TTC549 (cell line): ENCODE measurements around the gene ATG2B.

Experiments used
- FAIRE-seq: peaks from 2 replicates; lab custom pipeline; 2012; peaks lifted over from hg19 to GRCh38; lab: Jason Lieb, UNC

ATG2B gene, protein sequence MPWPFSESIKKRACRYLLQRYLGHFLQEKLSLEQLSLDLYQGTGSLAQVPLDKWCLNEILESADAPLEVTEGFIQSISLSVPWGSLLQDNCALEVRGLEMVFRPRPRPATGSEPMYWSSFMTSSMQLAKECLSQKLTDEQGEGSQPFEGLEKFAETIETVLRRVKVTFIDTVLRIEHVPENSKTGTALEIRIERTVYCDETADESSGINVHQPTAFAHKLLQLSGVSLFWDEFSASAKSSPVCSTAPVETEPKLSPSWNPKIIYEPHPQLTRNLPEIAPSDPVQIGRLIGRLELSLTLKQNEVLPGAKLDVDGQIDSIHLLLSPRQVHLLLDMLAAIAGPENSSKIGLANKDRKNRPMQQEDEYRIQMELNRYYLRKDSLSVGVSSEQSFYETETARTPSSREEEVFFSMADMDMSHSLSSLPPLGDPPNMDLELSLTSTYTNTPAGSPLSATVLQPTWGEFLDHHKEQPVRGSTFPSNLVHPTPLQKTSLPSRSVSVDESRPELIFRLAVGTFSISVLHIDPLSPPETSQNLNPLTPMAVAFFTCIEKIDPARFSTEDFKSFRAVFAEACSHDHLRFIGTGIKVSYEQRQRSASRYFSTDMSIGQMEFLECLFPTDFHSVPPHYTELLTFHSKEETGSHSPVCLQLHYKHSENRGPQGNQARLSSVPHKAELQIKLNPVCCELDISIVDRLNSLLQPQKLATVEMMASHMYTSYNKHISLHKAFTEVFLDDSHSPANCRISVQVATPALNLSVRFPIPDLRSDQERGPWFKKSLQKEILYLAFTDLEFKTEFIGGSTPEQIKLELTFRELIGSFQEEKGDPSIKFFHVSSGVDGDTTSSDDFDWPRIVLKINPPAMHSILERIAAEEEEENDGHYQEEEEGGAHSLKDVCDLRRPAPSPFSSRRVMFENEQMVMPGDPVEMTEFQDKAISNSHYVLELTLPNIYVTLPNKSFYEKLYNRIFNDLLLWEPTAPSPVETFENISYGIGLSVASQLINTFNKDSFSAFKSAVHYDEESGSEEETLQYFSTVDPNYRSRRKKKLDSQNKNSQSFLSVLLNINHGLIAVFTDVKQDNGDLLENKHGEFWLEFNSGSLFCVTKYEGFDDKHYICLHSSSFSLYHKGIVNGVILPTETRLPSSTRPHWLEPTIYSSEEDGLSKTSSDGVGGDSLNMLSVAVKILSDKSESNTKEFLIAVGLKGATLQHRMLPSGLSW (N-terminal part only)

DNA sequence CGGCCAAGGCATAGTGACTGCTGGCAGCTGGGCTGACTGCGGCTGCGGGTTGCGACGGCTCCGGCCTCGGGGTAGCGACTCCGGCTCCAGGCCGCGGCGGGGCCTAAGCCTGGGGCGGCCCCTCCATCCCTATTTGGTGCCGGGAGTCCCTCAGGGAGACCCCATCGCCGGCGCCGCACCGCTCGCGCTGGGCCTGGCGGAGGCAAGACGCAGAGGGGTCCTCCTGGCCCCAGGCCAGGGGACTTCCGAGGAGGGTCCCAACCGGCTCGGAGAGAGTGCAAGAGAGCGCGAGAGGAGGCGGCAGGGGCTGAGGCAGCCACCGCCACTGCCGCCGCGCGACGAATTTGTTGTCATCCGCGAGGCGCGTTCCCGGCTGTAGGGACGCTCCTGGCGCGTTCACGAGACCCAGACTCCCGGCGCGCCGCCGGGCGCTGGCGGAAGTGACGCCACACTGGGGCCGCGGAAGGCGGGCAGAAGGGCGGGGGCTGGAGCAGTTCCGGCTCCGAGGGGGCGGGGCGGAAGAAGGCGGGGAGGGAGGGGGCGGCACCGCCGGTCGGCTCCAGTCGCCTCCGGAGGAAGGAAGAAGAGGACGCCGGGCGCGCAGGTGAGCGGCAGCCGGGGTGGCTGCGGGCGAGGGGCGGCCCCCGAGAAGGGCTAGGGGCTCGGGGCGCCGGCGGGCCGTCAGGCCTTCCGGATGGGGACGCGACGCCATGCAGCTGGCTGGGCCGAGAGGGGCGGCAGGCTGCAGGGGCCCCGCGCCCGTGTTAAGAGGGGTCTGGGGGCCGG, at the start of gene ATG2B, which contains the start of gene GSKIP:
ATG2B (minus strand) TSS at position 377 of the 786 bp plus-strand sequence; CDS start at position 12, 365 bp downstream.
GSKIP (plus strand) TSS at position 562 of the 786 bp plus-strand sequence. CDS start 18,722 bp downstream, outside the sequence.
- no peak for FAIRE-seq

DNA sequence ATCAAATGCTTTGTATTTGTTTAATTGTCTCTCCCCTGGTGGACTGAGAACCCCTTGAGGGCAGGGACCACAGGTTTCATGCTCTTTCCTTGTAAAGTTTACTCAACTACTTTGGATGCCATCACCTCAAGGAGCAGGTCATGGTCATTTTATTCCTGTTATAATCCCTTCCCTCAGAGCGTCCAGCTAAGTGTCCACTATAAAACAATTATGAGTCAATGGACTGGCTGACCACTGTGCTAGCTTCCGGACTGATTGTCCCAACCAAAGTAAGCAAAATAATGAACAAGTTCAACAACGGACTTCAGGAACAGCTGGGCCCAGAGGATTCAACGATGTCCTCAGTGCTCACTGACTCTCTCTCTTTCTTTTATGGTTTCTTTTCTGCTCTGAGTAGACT, 47.0 kb upstream of the ATG2B start:
- FAIRE-seq: no peak

DNA sequence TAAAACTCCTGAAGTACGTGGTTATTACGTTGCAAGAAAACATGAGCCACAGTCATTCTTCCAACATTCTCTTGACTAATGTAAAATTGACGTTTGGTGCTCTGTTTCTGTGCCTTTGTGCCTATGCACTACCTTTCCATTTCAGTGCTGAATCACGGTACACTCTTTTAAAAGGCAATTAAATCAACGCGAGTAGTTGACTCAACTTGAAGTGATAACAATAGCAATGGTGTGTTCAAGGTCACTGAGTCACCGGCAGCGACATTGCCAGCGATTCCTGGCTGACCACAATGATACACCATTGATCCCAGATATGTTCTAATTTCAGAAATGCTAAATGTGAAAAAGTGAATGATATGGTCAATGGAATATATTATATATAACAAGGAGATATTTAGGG, 46.6 kb upstream of the ATG2B start:
- no peak for FAIRE-seq

DNA sequence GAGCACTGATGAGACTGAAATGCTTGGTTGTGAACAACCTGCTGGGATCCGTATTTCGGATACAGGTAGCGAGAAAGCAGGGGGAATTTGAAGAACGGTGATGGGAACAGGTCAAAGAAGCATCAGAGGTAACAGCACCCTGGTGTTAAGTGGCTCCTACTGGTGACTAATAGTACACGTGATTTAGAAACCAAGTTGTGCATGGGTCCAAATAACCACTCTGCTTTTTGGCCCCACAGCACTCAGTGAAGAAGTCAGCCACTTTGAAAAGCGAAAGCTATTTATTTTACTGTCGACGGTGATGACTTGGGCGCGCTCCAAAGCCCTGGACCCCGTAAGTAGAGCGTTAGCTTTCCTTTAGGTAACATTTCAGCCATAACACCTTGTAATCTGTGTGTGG, 45.5 kb upstream of the ATG2B start:
- no peak for FAIRE-seq

DNA sequence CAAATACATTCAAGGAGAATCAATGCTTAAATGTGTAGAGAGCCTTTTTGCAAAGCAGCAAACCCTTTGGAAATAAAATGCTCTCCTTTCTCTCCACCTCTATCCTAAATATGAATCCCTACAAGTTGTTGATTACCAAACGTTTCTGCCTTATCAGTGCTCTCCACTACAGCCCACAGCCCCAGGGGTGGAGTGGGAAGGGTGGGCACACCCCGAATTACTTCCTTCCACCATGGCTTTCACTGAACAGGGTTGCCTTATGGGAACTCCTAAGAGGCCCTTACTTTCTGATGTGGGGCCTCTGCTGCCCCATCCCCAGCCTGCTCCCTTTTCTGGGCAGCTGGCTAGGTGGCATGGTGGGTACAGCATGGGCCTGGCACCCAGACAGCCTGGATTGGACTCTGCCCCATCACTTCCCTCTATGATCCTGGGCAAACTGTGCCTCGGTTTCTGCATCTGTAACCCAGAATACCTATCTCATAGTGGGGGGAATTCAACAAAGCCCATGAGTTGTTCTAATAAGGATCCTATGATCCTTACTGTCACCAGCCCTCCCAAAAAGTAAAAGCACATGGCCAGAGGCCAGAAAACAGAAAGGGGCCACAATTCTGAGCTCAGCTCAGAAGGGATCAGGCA, 44.9 kb upstream of the ATG2B start:
- no peak for FAIRE-seq

DNA sequence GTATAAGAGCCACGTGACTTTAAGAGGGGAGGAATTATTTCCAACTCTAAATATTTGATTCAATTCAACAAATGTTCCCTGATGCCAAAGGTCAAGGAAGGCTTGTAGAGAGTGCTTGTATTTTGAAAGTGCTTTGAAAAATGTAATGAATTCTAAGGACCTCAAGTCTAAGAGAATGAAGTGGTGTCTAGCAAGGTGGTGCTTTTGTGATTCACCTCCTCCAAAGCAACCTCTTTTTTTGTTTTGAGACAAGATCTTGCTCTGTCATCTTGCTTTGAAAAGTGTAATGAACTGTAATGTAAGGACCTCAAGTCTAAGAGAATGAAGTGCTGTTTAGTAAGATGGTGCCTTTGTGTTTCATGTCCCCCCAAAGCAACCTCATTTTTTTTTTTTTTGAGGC, 42.5 kb upstream of the ATG2B start:
- FAIRE-seq: no peak

DNA sequence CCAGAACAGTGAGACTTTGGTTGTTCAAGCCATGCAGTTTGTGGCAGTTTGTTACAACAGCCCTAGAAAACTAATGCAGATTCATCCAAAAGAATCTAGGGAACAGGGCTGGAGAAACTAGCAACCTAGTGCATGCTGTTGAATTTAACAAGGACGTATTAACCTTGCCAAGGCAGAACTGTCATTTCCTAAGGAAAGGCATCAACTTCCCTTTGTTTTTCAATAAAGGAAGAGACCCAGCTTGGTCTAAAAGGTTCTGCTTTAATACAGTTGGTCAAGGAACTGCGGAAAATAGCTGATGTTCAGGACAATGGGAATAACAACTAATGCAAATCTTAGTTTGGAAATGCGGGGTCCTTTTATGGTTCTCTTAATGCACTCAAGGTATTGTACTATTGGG, 40.3 kb upstream of the ATG2B start:
- no peak for FAIRE-seq

DNA sequence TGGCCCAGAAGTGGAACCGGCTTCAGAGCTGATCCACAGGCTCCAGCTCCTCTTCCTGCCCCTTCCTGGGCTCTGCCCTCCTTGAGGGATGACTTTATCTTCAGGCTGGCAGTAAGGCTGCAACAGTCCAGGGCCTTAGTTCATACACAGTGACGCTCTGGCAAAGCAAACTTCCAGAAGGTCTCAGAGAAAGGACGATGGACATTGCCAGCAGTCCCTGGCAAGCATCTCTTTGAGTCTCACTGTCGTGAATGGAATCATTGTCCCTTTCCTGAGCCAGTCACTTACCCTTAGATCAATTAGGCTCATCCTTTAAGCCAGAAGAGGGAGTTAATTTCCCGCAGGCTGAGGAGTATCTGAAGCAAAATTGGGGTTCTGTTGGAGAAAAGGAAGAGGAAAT, 37.4 kb upstream of the ATG2B start:
- FAIRE-seq: no peak

DNA sequence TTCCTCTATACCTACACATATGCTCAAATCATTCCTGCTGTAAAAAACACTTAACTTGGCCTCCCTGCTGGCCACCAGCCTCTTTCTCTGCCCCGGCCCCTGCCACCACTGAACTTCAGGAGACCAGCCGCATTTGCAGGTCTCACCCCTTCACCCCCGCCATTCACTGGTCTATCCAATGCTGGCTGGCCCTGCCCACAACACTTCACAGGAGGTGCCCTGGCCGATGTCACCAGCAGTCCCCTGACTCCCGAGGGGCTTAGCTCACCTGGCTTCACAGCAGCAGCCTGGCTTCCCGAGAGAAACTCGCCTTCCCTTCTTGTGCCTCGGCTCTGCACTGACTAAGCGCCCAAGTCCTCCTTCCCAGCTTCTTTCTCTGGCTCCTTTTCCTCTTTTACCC, 36.3 kb upstream of the ATG2B start:
- FAIRE-seq: no peak

DNA sequence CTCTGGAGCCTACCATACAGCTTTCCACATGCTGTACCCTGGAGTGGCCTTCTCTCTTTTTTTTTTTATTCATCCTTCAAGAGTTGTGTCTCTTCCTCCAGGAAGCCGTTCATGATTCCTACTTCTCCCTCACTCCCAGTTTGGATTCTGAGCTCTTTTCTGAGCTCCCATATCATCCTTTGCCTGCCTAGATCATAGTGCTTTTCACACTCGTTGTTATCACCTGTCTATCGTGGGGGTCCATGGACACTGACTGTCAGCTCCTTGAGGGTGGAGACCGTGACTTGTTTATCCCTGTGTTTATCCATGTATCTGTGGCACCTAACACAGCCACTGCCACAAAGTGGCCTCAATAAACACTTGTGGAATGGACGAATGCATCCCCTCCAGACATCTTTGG, 35.8 kb upstream of the ATG2B start:
- FAIRE-seq: no peak

DNA sequence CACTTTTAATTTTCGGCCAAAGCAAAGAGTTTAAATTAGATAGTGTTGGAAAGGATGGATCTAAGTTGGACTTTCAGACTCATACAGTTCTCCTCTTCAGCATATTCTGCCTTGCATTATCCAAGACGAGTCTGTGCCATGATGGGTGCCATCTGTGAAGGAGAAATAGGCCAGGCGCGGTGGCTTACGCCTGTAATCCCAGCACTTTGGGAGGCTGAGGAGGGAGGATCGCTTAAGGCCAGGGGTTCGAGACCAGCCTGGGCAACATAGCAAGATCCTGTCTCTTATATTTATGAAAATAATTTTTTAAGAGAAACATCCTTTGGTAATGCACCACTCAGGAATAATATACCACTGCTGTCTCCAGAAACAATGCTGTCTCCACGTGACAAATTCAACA, 35.3 kb upstream of the ATG2B start:
- FAIRE-seq: no peak

DNA sequence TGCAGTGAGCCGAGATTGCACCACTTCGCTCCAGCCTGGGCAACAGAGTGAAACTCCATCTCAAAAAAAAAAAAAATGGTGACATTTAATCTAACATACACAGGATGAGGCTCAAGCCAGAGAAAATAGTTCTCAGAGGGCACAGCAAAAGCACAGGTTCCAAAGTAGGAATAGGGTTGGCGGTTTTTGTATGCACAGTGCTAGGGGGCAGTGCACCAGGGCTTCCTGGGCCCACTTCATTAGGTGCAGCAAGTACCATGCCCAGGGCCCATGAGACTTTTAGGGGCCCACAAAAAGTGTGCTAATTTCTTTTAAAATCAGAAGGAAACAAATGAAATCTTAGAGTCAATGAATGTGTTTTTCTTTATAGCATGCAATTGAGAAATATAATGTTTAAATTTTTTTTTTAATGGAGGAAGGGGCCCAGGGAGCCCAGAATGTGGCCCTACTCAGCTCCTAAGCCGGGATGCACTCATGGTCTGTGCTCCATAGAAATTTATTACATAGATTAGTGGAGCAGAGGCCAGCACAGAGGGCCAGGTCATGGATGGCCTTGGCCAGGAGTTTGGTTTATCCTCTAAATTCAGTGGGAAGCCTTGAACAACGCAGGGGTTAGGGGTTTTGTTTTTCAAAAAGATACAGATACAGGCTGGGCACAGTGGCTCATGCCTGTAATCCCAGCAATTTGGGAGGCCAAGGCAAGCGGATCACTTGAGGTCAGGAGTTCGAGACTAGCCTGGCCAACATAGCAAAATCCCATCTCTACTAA, 31.1 kb upstream of the ATG2B start:
- FAIRE-seq: no peak

DNA sequence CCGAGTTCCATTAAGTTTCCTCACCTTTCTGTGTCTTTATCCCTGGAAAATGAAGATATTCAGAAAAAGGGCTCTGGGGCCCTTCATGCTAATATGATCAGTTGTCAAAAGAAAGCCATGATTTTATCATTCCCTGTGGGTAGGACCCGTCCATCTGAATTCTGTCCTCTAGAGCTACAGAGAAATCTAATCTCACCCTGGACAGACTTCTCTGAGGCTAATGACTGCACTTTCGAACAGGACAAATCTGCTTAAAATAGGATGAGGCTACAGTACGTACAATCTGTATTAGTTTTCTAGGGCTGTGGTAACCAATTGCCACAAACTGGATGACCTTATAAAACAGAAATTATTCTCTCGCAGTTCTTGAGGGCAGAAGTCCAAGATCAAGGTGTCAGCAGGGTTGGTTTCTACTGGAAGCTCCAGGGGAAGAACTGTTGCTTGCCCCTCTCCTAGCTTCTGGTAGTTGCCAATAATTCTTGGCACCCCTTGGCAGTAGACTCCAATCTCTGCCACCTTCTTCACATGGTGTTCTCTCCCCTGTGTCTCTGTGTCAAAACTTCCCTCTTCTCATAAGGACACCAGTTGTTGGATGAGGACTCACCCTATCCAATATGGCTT, 30.0 kb upstream of the ATG2B start:
- FAIRE-seq: no peak

DNA sequence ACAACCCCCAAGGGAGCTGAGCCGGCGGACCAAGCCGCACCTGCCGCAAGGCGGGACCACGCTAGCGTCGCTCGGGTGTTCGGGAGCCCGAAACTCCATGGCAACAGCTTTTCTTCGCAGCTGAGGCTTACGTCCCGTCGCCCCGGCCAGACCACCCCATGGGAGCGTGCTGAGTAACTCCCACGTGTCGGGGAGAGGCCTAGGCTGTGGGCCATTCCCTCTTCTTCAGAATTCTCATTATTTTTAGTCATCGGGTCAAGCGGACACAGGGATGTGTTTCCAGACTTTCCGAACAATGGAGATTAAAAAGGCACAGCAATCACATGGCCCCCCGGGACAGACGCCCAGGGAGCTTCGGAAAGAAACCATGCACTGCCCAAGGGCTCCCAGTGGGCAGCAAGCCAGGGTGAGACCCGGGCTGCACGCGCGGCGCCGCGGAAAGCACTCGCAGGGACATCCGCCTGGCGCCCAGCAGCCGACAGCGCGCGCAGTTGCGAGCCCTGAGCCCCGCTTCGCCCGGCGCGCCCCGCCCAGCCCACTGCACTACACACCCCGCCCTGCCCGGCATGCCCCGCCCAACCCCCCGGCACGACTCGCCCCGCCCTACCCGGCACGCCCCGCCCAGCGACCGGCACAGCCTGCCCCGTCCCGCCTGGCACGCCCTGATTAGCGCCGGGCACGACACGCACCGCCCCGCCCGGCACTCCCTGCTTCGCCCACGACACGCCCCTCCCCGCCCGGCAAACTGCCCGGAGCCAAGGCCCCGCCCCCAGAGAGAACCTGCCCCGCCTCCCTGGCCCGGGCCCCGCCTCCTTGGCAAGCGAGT, 28.4 kb upstream of the ATG2B start:
- FAIRE-seq: no peak

DNA sequence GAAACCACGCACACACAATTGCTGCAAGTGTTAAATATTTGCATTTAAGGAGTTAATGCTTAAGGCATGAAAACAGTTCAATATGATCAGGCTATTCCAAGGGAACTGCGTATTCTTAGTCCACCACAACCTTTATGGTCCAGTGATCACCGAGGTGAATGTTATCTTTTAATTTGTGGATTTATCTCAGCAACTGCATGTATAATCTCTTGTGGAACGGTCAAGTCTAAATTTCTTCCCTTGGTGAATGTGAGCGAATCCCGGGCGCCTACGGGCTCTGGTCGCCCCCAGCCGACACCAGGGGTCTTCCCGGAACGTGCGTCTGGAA, 27.8 kb upstream of the ATG2B start:
- FAIRE-seq: no peak

DNA sequence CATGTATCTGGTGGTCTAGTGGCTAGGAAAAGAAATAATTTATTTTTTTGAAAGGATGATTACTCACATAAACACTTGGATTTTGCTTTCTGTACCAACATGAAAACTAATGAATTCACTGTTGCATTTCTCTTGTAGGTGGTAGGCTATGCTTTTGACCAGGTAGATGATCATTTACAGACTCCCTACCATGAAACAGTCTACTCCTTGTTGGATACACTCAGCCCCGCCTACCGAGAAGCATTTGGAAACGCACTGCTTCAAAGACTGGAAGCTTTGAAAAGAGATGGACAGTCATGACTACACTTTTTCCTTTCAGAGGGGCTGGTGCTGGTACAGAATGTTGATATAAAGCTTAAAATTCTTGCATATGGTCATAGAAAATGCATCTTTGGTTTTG, 22.2 kb upstream of the ATG2B start:
- no peak for FAIRE-seq

DNA sequence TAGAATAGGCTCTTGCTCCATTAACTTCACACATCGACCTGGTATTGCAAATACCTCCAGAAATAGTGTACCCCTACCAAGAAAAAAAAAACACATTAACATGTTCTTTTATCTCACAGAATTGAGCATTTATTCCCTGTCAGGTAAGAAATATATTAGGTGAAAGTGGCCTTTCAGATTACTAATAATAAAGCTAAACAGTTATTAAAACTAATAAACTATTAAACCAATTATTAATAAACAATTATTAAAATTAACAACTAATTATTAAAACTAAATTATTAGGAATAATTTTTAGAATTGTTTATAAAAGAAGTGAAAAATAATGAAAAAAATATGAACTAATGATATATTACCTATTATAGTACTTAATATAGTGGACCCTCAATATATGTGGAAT, 21.6 kb upstream of the ATG2B start:
- peak; percentile 86 for FAIRE-seq

DNA sequence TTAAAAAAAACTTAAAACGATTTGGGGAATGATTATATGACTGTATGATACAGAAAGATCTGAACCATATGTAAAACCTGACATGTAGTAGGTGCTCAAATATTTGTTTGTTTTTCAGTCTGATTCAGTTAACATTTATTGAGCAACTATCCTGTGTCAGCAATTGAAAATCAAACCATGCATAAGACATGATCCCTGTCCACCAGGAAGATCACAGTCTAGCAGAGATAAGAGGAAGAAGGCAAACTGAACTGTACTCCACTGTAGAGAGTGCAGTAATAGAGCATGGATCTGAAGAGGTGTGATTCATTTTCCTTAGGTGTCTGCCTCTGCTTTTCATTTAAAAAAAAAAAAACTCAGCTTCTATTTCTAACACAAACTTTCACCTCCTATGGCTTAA, 20.9 kb upstream of the ATG2B start:
- no peak for FAIRE-seq

DNA sequence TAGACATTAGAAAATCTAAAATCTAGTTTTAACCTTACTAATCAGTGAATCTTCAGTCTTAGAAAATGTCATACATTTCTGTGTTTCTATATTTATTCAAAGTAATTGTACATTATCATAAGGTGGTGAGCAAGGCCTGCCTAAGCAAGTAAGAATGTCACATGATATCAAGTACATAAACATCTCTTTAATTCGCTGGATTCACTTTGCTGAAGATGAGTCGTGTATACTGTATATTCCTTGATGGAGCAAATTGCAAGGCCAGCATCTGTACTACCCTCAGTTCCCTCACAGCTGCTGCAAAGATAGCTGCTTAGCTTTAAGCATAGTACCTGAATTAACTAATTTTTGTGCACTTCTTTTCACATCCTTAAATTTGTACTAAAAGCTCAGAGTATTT, 20.3 kb upstream of the ATG2B start:
- no peak for FAIRE-seq
